Effector memory CD4-positive, alpha-beta T cell (primary cell): ENCODE data around the gene ERAP2.
"Not testable (repeated sequence)": the region's sequence is repeated elsewhere in the genome, so short reads cannot be mapped to it uniquely, and the experiment has no call there.

Experiments used
- DNase-seq, 3 donors: peaks; one replicate each; pipeline ENCODE4 v3.0.0-alpha.2; 2020
- H3K27ac ChIP-seq: 2 replicates; pipeline ENCODE4 v1.7.0; 2013; ENCODE audit warnings: mild to moderate bottlenecking, low read length, moderate library complexity; ENCODE audit not compliant: insufficient read depth, poor library complexity, severe bottlenecking
- H3K27me3 ChIP-seq: replicated peaks from 2 replicates; pipeline ENCODE4 v1.7.0; 2013; ENCODE audit warnings: mild to moderate bottlenecking, low read length; ENCODE audit not compliant: insufficient read depth, control insufficient read depth, poor library complexity, severe bottlenecking
- H3K36me3 ChIP-seq: 2 replicates; pipeline ENCODE4 v1.7.0; 2013; ENCODE audit warnings: mild to moderate bottlenecking, low read length, moderate library complexity; ENCODE audit not compliant: control insufficient read depth, insufficient read depth
- H3K4me1 ChIP-seq: 2 replicates; pipeline ENCODE4 v1.7.0; 2013; ENCODE audit warnings: low read length, mild to moderate bottlenecking; ENCODE audit not compliant: control insufficient read depth, insufficient read depth, poor library complexity, severe bottlenecking
- H3K4me3 ChIP-seq: 2 replicates; pipeline ENCODE4 v1.7.0; 2013; ENCODE audit warnings: low read length, low read depth, mild to moderate bottlenecking; ENCODE audit not compliant: insufficient read depth, poor library complexity, severe bottlenecking
- H3K9me3 ChIP-seq: 2 replicates; pipeline ENCODE4 v1.7.0; 2013; ENCODE audit warnings: mild to moderate bottlenecking, low read length, moderate library complexity; ENCODE audit not compliant: control insufficient read depth
- total RNA-seq, 3 donors: gene quantifications; one replicate each; lab custom pipeline; 2026; lab: John Stamatoyannopoulos, UW

ERAP2 gene, protein sequence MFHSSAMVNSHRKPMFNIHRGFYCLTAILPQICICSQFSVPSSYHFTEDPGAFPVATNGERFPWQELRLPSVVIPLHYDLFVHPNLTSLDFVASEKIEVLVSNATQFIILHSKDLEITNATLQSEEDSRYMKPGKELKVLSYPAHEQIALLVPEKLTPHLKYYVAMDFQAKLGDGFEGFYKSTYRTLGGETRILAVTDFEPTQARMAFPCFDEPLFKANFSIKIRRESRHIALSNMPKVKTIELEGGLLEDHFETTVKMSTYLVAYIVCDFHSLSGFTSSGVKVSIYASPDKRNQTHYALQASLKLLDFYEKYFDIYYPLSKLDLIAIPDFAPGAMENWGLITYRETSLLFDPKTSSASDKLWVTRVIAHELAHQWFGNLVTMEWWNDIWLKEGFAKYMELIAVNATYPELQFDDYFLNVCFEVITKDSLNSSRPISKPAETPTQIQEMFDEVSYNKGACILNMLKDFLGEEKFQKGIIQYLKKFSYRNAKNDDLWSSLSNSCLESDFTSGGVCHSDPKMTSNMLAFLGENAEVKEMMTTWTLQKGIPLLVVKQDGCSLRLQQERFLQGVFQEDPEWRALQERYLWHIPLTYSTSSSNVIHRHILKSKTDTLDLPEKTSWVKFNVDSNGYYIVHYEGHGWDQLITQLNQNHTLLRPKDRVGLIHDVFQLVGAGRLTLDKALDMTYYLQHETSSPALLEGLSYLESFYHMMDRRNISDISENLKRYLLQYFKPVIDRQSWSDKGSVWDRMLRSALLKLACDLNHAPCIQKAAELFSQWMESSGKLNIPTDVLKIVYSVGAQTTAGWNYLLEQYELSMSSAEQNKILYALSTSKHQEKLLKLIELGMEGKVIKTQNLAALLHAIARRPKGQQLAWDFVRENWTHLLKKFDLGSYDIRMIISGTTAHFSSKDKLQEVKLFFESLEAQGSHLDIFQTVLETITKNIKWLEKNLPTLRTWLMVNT
- 224 to 293 (median 268) reads per million in 3 donors for total RNA-seq

DNA sequence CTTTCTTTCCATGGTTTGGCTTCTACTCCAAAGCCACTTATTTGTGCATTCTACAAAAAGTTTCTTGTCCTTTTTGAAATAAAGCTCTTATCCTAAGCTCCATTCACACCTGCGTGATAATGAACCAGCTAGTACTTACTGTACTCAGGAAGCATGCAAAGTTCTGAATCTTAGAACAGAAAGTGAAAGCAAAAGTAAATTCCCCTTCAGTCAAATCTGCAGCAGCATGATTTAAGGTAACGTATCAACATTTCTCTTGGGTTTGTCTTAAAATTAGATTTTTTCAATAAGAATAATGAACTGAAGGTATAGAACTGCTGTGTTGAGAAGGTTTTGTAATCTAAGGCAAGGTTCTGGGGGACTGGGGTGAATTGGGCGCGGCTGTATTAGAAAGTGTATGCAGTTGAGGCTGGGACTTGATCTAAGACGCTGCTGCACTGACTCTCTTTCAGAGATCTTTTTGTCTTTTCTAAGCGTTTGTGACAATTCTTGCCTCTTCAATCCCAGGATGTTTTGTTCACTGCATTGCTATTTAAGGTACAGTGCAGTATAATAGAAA lies at the start of gene ERAP2:
Gene ERAP2, plus strand, starts transcription at position 209 of the 559 bp plus-strand sequence. CDS start 3,186 bp downstream, outside the sequence.
- Histone ChIP-seq H3K27ac (peak within 1 kb of the TSS; percentile 78), H3K36me3 (peaks cover 5% of the 10 kb centered on the region), H3K27me3 (no peaks in the 10 kb centered on the region), H3K9me3 (no peaks in the 10 kb centered on the region), H3K4me1 (peaks cover 31% of the 10 kb centered on the region), H3K4me3 (peak within 1 kb of the TSS; percentile 69)
- no peak for DNase-seq

DNA sequence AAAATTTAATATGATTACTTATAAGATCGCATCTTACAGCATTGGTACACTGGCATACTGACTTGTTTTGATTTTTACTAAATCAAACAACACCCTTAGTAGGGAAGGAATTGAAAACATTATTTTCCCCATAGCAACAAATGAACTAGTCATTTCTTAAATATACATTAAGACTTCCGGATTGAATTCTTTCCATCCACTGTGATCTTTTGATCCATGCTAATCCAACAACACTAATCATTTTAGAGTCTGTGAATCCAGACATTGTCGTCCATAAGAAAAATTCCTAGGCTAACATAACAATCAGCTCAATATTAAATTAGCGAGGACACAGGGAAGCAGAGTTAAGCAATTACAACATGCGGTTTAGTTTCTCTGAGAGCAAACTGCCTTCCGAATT lies 47.0 kb upstream of the ERAP2 start:
- H3K27me3 ChIP-seq: no peaks in the 10 kb centered on the region
- no peak for DNase-seq
- no peaks in the 10 kb centered on the region for H3K4me1 ChIP-seq
- no peaks in the 10 kb centered on the region for H3K36me3 ChIP-seq
- H3K4me3 ChIP-seq: no peak overlapping the region
- no peak overlapping the region for H3K27ac ChIP-seq
- no peaks in the 10 kb centered on the region for H3K9me3 ChIP-seq

DNA sequence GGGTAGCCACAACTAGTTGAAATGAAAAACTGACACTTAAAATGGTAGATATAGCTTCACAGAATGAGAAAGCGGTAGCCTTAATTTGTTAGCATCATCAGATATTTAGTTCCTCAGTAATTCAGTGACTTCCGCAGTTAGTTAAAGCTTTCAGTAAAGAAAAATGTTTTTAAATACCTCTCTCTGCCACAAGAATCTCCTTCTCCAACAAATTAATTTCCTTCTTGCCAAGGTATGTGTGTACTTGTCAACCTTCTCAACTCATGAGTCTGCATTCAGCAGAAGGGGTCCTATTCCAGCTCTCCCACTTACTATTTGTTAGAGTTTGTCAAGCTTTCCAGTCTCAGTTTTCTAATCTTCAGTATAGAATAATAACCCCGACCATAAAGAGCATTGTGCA lies 42.3 kb upstream of the ERAP2 start:
- H3K9me3 ChIP-seq: no peaks in the 10 kb centered on the region
- DNase-seq: no peak
- no peaks in the 10 kb centered on the region for H3K27me3 ChIP-seq
- H3K4me3 ChIP-seq: no peak overlapping the region
- no peaks in the 10 kb centered on the region for H3K36me3 ChIP-seq
- no peak overlapping the region for H3K27ac ChIP-seq
- H3K4me1 ChIP-seq: no peaks in the 10 kb centered on the region

DNA sequence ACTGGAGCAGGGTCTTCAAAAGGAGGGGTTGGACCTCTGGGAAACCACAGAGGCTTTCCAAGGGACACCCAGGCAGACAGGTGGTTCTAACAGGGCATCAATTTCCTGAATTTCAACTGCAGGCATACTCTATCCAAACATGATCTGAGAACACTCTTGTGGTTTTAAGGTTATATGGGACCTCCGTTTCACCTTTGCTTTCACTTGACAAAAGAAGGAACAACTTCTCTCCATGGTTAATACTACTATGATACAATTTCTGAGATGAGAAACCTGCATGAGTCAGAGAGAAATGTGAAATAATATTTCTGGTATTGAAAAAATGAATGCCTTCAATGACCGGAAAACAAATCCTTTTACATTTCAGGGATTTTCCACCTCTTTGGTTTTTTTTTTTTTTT lies 40.5 kb upstream of the ERAP2 start:
- H3K27ac ChIP-seq: no peak overlapping the region
- no peaks in the 10 kb centered on the region for H3K36me3 ChIP-seq
- no peaks in the 10 kb centered on the region for H3K9me3 ChIP-seq
- H3K27me3 ChIP-seq: no peaks in the 10 kb centered on the region
- no peaks in the 10 kb centered on the region for H3K4me1 ChIP-seq
- H3K4me3 ChIP-seq: no peak overlapping the region
- DNase-seq: no peak

DNA sequence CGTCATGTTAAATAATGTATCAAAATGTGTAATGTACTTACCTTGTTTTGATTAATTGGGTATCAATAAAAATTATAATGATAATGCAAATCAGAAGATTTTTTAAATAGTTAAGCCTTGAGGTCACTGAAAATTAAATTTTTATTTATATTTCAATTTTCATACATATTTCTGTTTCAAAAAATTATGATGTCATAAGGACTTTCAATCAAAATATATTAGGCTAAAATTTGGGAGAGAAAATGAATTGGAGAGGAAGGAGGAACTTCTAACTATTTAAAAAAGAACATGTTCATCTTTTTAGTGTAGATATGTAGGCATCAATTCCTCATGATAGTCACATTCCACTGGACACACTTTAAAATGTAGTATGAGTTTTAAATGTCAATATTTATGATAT lies 39.5 kb upstream of the ERAP2 start:
- no peak overlapping the region for H3K4me3 ChIP-seq
- H3K4me1 ChIP-seq: no peaks in the 10 kb centered on the region
- no peak overlapping the region for H3K27ac ChIP-seq
- DNase-seq: no peak
- H3K27me3 ChIP-seq: no peaks in the 10 kb centered on the region
- H3K36me3 ChIP-seq: no peaks in the 10 kb centered on the region
- H3K9me3 ChIP-seq: no peaks in the 10 kb centered on the region

DNA sequence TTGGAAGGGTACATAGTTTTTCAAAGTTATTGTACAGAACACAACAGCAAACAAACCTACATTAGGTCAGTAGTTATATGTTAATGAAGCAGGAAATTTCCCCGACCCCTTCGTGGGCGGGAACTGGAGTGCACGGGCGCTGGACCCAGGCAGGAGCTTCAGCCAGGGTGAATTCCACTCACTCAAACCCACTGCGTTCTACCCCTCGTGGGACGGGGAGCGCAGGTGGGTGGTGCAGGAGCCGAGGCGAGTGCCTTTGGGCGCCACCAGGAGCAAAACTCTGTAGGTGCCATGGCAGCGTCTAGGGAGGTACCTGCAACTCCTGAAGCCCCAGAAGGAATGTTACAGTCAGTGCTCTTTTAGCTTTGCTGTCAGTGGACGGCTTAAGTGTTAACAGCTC lies 39.0 kb upstream of the ERAP2 start:
- no peak for DNase-seq
- no peaks in the 10 kb centered on the region for H3K27me3 ChIP-seq
- H3K4me3 ChIP-seq: no peak overlapping the region
- no peaks in the 10 kb centered on the region for H3K4me1 ChIP-seq
- no peaks in the 10 kb centered on the region for H3K9me3 ChIP-seq
- no peak overlapping the region for H3K27ac ChIP-seq
- H3K36me3 ChIP-seq: no peaks in the 10 kb centered on the region

DNA sequence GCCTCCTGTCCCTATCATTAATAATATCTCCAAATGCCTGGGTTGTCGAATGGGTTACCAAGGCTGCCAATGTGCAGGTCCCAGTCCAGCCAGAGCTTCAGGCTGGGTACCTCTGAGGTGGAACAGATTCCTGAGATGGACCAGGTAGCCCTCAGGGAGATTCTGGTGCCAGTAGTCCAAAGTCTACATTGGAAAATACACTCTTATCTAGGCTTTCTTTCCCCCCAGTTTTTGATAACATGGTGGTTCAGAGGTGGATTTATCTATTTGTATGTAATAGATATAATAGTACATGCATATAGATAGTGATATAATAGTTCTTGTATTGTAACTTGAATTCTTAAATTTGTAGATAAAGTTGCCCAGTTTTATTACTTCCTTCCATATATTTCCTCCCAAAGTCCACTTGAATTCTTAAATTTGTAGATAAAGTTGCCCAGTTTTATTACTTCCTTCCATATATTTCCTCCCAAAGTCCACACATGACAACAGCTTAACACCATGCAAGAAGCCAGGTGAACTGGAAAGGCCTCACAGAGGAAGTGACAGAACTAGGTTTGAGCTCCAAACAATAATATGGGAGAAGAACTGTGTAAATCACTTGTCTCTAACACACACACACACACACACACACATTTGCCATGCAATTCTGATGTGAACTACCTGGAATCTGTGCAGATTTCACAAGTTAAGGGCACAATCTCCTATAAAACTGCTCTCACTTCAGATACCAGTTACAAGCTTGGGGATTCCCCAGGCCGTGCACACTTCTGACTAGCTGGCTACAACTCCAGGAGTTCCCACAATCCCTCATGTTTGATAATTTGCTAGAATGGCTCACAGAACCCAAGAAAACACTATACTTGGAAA lies 37.9 kb upstream of the ERAP2 start:
- no peaks in the 10 kb centered on the region for H3K4me1 ChIP-seq
- no peak for DNase-seq
- H3K27ac ChIP-seq: no peak overlapping the region

DNA sequence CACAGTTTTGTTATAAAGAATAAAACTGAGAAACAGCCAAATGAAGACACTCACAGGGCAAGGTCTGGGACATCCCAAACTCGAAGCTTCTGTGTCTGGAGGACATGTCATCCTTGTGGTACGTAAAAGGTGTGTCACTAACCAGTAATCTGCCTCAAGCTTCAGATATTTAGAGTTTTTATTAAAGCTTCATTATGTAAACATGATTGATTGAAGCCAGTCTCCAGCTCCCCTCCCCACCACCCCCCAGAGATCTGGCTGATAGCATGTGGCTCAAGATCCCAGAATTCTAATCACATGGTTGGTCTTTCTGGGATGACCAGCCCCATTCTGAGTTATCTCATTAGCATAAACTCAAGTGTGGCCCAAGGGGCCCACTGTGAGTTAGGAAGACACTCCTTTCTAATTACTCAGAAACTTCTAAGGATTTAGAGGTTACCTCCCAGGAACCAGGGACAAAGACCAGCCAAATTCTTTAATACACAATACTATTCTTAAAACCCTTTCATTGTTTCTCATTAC lies 37.2 kb upstream of the ERAP2 start:
- no peaks in the 10 kb centered on the region for H3K4me1 ChIP-seq
- DNase-seq: no peak

More for the DNA sequence above, 37.9 kb upstream of the ERAP2 start:
- Histone ChIP-seq H3K36me3 (no peaks in the 10 kb centered on the region), H3K4me3 (no peak overlapping the region), H3K9me3 (no peaks in the 10 kb centered on the region), H3K27me3 (no peaks in the 10 kb centered on the region)

DNA sequence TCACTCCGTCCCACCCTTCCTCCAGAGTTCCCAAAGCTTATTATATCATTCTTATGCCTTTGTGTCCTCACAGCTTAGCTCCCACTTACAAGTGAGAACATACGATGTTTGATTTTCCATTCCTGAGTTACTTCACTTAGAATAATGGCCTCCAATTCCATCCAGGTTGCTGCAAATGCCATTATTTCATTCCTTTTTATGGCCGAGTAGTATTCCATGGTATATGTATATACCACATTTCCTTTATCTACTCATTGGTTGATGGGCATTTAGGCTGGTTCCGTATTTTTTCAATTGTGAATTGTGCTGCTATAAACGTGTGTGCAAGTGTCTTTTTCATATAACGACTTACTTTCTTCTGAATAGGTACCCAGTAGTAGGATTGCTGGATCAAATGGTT lies 34.4 kb upstream of the ERAP2 start:
- not testable (repeated sequence) for H3K27me3 ChIP-seq, H3K4me1 ChIP-seq, DNase-seq, H3K27ac ChIP-seq, H3K36me3 ChIP-seq, H3K4me3 ChIP-seq, H3K9me3 ChIP-seq

More for the DNA sequence above, 37.2 kb upstream of the ERAP2 start:
- Histone ChIP-seq H3K9me3 (no peaks in the 10 kb centered on the region), H3K4me3 (no peak overlapping the region), H3K36me3 (no peaks in the 10 kb centered on the region), H3K27ac (no peak overlapping the region), H3K27me3 (no peaks in the 10 kb centered on the region)
